ENCODE measurements around the gene MYL6B.

GRCh38 chr12:56164345-56164729 is 11.9 kb downstream of the MYL6B start:
- no peak for TF ChIP-seq CTCF (conservative IDR thresholded peaks at IDR 0.05; ENCODE audit: low read length)
- TF ChIP-seq EZH2phosphoT487 (IDR thresholded peaks at IDR 0.05; ENCODE audit: borderline replicate concordance), result no peak
